H9 (cell line): Measurements from ENCODE around the gene CDH22. TPM values are rescaled to one million over a fixed set of nuclear protein-coding genes. Genes with fewer than 3 reads are reported as not detected.

ENCODE experiments used
- DNase-seq: peaks from one replicate; pipeline ENCODE4 v3.0.0-alpha.2; 2017
- H2AFZ ChIP-seq: one replicate; pipeline ENCODE4 v1.6.1; 2013; ENCODE audit warnings: mild to moderate bottlenecking, low read length, control low read depth, moderate library complexity
- H2AK5ac ChIP-seq: 2 replicates; pipeline ENCODE4 v1.6.1; 2013; ENCODE audit warnings: low read length, control low read depth, mixed read lengths; ENCODE audit not compliant: insufficient read length
- H2BK120ac ChIP-seq: one replicate; pipeline ENCODE4 v1.6.1; 2013; ENCODE audit warnings: low read depth, mild to moderate bottlenecking, low read length, control low read depth, inconsistent platforms; ENCODE audit not compliant: poor library complexity, severe bottlenecking
- H2BK12ac ChIP-seq: 2 replicates; pipeline ENCODE4 v1.6.1; 2013; ENCODE audit warnings: low read length, control low read depth, mixed read lengths, low read depth; ENCODE audit not compliant: insufficient read length
- H2BK15ac ChIP-seq: 2 replicates; pipeline ENCODE4 v1.6.1; 2013; ENCODE audit warnings: low read depth, low read length, control low read depth
- H2BK20ac ChIP-seq: one replicate; pipeline ENCODE4 v1.6.1; 2013; ENCODE audit warnings: low read depth, mild to moderate bottlenecking, low read length, control low read depth, inconsistent platforms; ENCODE audit not compliant: poor library complexity, severe bottlenecking
- H2BK5ac ChIP-seq: 2 replicates; pipeline ENCODE4 v1.6.1; 2013; ENCODE audit warnings: low read length, control low read depth, mixed read lengths; ENCODE audit not compliant: insufficient read length
- H3K14ac ChIP-seq: 2 replicates; pipeline ENCODE4 v1.6.1; 2013; ENCODE audit warnings: low read length, control low read depth; ENCODE audit not compliant: insufficient read depth
- H3K18ac ChIP-seq: 2 replicates; pipeline ENCODE4 v1.6.1; 2013; ENCODE audit warnings: low read depth, mild to moderate bottlenecking, mixed read lengths, low read length, control low read depth; ENCODE audit not compliant: insufficient read length
- H3K23ac ChIP-seq: 2 replicates; pipeline ENCODE4 v1.6.1; 2013; ENCODE audit warnings: low read length, control low read depth, mixed read lengths, low read depth; ENCODE audit not compliant: insufficient read length
- H3K23me2 ChIP-seq: 2 replicates; pipeline ENCODE4 v1.6.1; 2013; ENCODE audit warnings: low read depth, mild to moderate bottlenecking, mixed read lengths, low read length, control low read depth; ENCODE audit not compliant: insufficient read length, poor library complexity, severe bottlenecking
- H3K27ac ChIP-seq: 2 replicates; pipeline ENCODE4 v1.5.1; 2013; ENCODE audit warnings: low read length, control low read depth, mixed read lengths, low read depth; ENCODE audit not compliant: insufficient read length
- H3K27me3 ChIP-seq: 2 replicates; pipeline ENCODE4 v1.6.1; 2013; ENCODE audit warnings: low read length, control low read depth, inconsistent platforms; ENCODE audit not compliant: insufficient read depth
- H3K4ac ChIP-seq: 2 replicates; pipeline ENCODE4 v1.6.1; 2013; ENCODE audit warnings: low read depth, mild to moderate bottlenecking, control low read depth, inconsistent platforms, low read length, moderate library complexity
- H3K4me1 ChIP-seq: 2 replicates; pipeline ENCODE4 v1.6.1; 2013; ENCODE audit warnings: low read length, control low read depth, inconsistent platforms; ENCODE audit not compliant: insufficient read depth
- H3K4me2 ChIP-seq: 2 replicates; pipeline ENCODE4 v1.6.1; 2013; ENCODE audit warnings: low read length, control low read depth, mixed read lengths; ENCODE audit not compliant: insufficient read length, insufficient read depth
- H3K56ac ChIP-seq: 2 replicates; pipeline ENCODE4 v1.6.1; 2013; ENCODE audit warnings: low read depth, mild to moderate bottlenecking, mixed read lengths, low read length, control low read depth; ENCODE audit not compliant: insufficient read length
- H3K79me1 ChIP-seq: 2 replicates; pipeline ENCODE4 v1.6.1; 2013; ENCODE audit warnings: low read depth, mild to moderate bottlenecking, moderate library complexity, low read length, control low read depth, inconsistent platforms; ENCODE audit not compliant: insufficient read depth, poor library complexity, severe bottlenecking
- H3K79me2 ChIP-seq: 2 replicates; pipeline ENCODE4 v1.6.1; 2013; ENCODE audit warnings: low read length, control low read depth, inconsistent platforms; ENCODE audit not compliant: insufficient read depth
- H3K9ac ChIP-seq: 2 replicates; pipeline ENCODE4 v1.6.1; 2013; ENCODE audit warnings: low read length, control low read depth, mixed read lengths; ENCODE audit not compliant: insufficient read length; ENCODE audit errors: extremely low read depth
- H3K9me3 ChIP-seq: one replicate; pipeline ENCODE4 v1.6.1; 2013; ENCODE audit warnings: low read depth, low read length, inconsistent platforms; ENCODE audit not compliant: control insufficient read depth
- H3T11ph ChIP-seq: one replicate; pipeline ENCODE4 v1.6.1; 2013; ENCODE audit warnings: mild to moderate bottlenecking, low read length, control low read depth, inconsistent platforms
- H4K20me1 ChIP-seq: one replicate; pipeline ENCODE4 v1.6.1; 2013; ENCODE audit not compliant: control insufficient read depth, insufficient read length, insufficient read depth
- H4K5ac ChIP-seq: 2 replicates; pipeline ENCODE4 v1.6.1; 2013; ENCODE audit warnings: low read depth, mild to moderate bottlenecking, mixed read lengths, low read length, control low read depth; ENCODE audit not compliant: insufficient read length
- H4K8ac ChIP-seq: replicated peaks from 2 replicates; pipeline ENCODE4 v1.6.1; 2013; ENCODE audit warnings: low read length, control low read depth, mixed read lengths, low read depth; ENCODE audit not compliant: insufficient read length
- H4K91ac ChIP-seq: 2 replicates; pipeline ENCODE4 v1.6.1; 2013; ENCODE audit warnings: low read depth, mild to moderate bottlenecking, moderate library complexity, mixed read lengths, low read length, control low read depth; ENCODE audit not compliant: insufficient read length
- H3K27ac Mint-ChIP-seq, 3 experiments: 2 replicates in 2 of 3; 3 replicates in 1 of 3; pipeline ENCODE4 v1.8.0; 2020 to 2021; ENCODE audit warnings: mixed read lengths in 3 of 3, mild to moderate bottlenecking in 1 of 3, moderate library complexity in 1 of 3
- H3K27me3 Mint-ChIP-seq: 2 replicates; pipeline ENCODE4 v1.8.0; 2021; ENCODE audit warnings: low read depth, mild to moderate bottlenecking, moderate library complexity, mixed read lengths
- H3K36me3 Mint-ChIP-seq, 3 experiments: 2 replicates in 2 of 3; 3 replicates in 1 of 3; pipeline ENCODE4 v1.8.0; 2020 to 2021; ENCODE audit warnings: low read depth in 3 of 3, mixed read lengths in 3 of 3; ENCODE audit not compliant: insufficient read depth in 1 of 3
- H3K4me1 Mint-ChIP-seq, 2 experiments: 2 replicates each; pipeline ENCODE4 v1.8.0; 2020; ENCODE audit warnings: mixed read lengths in 2 of 2
- H3K4me3 Mint-ChIP-seq, 2 experiments: 2 replicates in 1 of 2; 3 replicates in 1 of 2; pipeline ENCODE4 v1.8.0; 2020 to 2021; ENCODE audit warnings: mild to moderate bottlenecking in 2 of 2, mixed read lengths in 2 of 2, moderate library complexity in 1 of 2
- H3K9me3 Mint-ChIP-seq, 2 experiments: 2 replicates in 1 of 2; 3 replicates in 1 of 2; pipeline ENCODE4 v1.8.0; 2020; ENCODE audit warnings: mild to moderate bottlenecking in 2 of 2, mixed read lengths in 2 of 2, moderate library complexity in 1 of 2
- WGBS: extraction: QIAGEN DNeasy Blood & Tissue Kit; methylation state at CpG from one replicate; pipeline ENCODE4 v1.1.7; 2013; ENCODE audit warnings: missing lambda C conversion rate, low lambda C conversion rate, mixed read lengths; ENCODE audit not compliant: insufficient read length; ENCODE audit errors: extremely low coverage; 5-methylcytosine and 5-hydroxymethylcytosine counted together
- total RNA-seq: library from RNA; stranded (reverse); gene quantifications from 2 replicates; pipeline ENCODE4 v1.2.1, GENCODE V29; 2021
- TF ChIP-seq, protein P1 (sequence below): fragments of 200-600 bp; sonication (generic); conservative IDR thresholded peaks from 3 replicates; pipeline ENCODE4 v1.8.0; 2021; ENCODE audit warnings: antibody characterized with exemption, mild to moderate bottlenecking

The CDH22 gene
- total RNA-seq, 1 experiment from 2014 or later: not detected

DNA sequence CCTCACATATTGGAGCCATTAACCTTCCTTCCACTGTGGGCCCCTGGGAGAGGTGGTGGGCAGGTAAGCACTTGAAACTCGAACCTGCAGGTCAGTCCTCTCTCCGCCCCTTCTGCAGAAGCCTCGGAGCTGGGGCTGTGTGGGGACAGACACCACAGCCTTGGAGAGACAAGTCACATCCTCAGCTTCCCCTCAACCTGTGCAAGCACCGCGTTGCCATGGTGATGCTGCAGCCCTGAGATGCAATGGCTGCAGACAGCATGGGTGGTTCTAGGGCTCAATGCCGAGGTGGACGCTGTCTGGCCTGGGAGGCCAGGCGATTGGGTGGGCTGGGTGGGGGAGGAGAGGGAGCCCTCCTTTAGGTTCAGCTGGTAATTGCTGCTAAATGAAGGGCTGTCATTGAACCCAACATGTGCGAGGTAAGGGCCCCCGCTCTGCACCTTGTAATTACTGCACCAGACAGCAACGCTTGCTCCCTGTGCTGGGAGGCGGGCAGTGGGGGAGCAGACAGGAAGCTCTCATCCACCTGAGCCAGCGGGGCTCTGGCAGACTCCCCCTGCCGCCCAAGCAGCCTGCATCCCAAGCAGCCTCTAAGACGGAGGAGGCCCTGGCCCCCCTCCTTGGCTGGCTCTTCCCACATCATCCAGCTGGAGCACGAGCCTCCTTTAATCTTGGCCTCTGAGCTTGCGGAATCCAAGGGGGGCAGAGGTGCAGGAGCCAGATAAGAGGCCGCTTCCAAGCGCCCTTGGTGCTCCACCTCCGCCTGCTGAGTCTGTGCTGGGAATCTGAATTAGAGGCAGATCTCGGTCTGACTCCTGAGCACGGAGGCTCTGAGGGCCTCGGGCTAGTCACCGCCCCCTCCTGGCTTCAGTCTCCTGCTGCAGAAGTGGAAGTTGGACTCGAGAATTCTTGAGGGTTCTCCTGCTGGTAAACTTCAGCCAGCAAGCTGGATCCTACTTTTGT, 39.8 kb upstream of the CDH22 start:
- H3K36me3 Mint-ChIP-seq: peaks cover 6 to 26% (median 25%) of the 10 kb centered on the region in 3 experiments
- Histone ChIP-seq H4K20me1 (no peaks in the 10 kb centered on the region), H3K14ac (no peak overlapping the region), H2BK15ac (no peak overlapping the region), H3K9ac (no peak overlapping the region), H4K91ac (no peak overlapping the region), H3K4ac (no peak overlapping the region), H2BK12ac (no peak overlapping the region), H2BK5ac (no peak overlapping the region), H3K23me2 (no peaks in the 10 kb centered on the region), H2BK120ac (no peak overlapping the region), H2AFZ (no peak overlapping the region), H3T11ph (no peak overlapping the region), H3K27ac (no peak overlapping the region), H3K79me1 (no peaks in the 10 kb centered on the region), H2AK5ac (no peak overlapping the region), H3K56ac (no peak overlapping the region), H2BK20ac (no peak overlapping the region), H3K23ac (no peak overlapping the region), H3K27me3 (no peaks in the 10 kb centered on the region; the same call in 1 of the 2 replicates), H3K79me2 (no peaks in the 10 kb centered on the region), H4K5ac (no peak overlapping the region), H3K9me3 (no peaks in the 10 kb centered on the region), H3K4me2 (no peak overlapping the region), H3K4me1 (no peaks in the 10 kb centered on the region; the same call in 1 of the 2 replicates), H4K8ac (no peak overlapping the region), H3K18ac (no peak overlapping the region)
- no peaks in the 10 kb centered on the region for H3K9me3 Mint-ChIP-seq
- TF ChIP-seq, protein P1, sequence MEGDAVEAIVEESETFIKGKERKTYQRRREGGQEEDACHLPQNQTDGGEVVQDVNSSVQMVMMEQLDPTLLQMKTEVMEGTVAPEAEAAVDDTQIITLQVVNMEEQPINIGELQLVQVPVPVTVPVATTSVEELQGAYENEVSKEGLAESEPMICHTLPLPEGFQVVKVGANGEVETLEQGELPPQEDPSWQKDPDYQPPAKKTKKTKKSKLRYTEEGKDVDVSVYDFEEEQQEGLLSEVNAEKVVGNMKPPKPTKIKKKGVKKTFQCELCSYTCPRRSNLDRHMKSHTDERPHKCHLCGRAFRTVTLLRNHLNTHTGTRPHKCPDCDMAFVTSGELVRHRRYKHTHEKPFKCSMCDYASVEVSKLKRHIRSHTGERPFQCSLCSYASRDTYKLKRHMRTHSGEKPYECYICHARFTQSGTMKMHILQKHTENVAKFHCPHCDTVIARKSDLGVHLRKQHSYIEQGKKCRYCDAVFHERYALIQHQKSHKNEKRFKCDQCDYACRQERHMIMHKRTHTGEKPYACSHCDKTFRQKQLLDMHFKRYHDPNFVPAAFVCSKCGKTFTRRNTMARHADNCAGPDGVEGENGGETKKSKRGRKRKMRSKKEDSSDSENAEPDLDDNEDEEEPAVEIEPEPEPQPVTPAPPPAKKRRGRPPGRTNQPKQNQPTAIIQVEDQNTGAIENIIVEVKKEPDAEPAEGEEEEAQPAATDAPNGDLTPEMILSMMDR: no peak
- no CpG with 5 or more reads among the region's 25 CpGs for WGBS
- peaks cover 29% of the 10 kb centered on the region for H3K27me3 Mint-ChIP-seq
- no peak overlapping the region for H3K27ac Mint-ChIP-seq
- peak; percentile 83 for DNase-seq
- peak overlapping the region in 1 of 2 experiments; percentile 68; a peak in 3 of 5 replicates for H3K4me3 Mint-ChIP-seq
- H3K4me1 Mint-ChIP-seq: peaks cover 34 to 49% of the 10 kb centered on the region in 2 experiments
